ENCODE measurements around the gene HOXA3.

- TF ChIP-seq TCF4 (CRISPR knock-in tag; IDR thresholded peaks at IDR 0.05; ENCODE audit: borderline replicate concordance), result no peak
- TF ChIP-seq CREB5 (CRISPR knock-in tag; IDR thresholded peaks at IDR 0.05; ENCODE audit: low read depth), result no peak
- no peak for TF ChIP-seq ZNF70 (CRISPR knock-in tag; IDR thresholded peaks at IDR 0.05)
- TF ChIP-seq ISL1 (CRISPR knock-in tag; IDR thresholded peaks at IDR 0.05), result no peak
- TF ChIP-seq PATZ1 (CRISPR knock-in tag; IDR thresholded peaks at IDR 0.05; ENCODE audit: borderline replicate concordance), result no peak
- TF ChIP-seq ARNTL (CRISPR knock-in tag; IDR thresholded peaks at IDR 0.05; ENCODE audit: borderline replicate concordance, low read depth), result no peak
Measured at GRCh38 chr7:27064159-27064558, 88.2 kb downstream of the HOXA3 start.
